Measurements from ENCODE around the gene OR10A4. TPM values are rescaled to one million over a fixed set of nuclear protein-coding genes. Genes with fewer than 3 reads are reported as not detected.

The OR10A4 gene
- not detected for total RNA-seq

GRCh38 chr11:6876325-6876724 lies at the start of gene OR10A4:
TSS of gene OR10A4 (plus strand) at chr11:6876625. CDS start at chr11:6876648, 23 bp downstream.

GRCh38 chr11:6845383-6845782 lies 31.0 kb upstream of the OR10A4 start, which contains the start of gene OR10A5:
TSS of gene OR10A5 (plus strand) at chr11:6845683. CDS start at chr11:6845683, 0 bp downstream.

GRCh38 chr11:6862961-6863360 lies 13.5 kb upstream of the OR10A4 start, which contains the start of gene OR10A2:
TSS of gene OR10A2 (plus strand) at chr11:6863057. CDS start at chr11:6869755, 6,698 bp downstream.

GRCh38 chr11:6892400-6892799 lies 16.0 kb downstream of the OR10A4 start, which contains the start of gene OR2D2:
TSS of gene OR2D2 (minus strand) at chr11:6892500. CDS start at chr11:6892500, 0 bp downstream.

GRCh38 chr11:6920702-6921101 lies 44.3 kb downstream of the OR10A4 start, which contains the start of gene OR2D3:
TSS of gene OR2D3 (plus strand) at chr11:6921002. CDS start at chr11:6921002, 0 bp downstream.

GRCh38 chr11:6926208-6927029 lies 50.0 kb downstream of the OR10A4 start, which contains the start of gene ZNF215:
TSS of gene ZNF215 (plus strand) at chr11:6926426. CDS start at chr11:6932273, 5,847 bp downstream.

Other genes with a start within 250 kb of the OR10A4 start
- 48.4 TPM for gene DCHS1, start 220.8 kb upstream of the OR10A4 start, total RNA-seq
- 23.5 TPM for gene MRPL17, start 193.3 kb upstream of the OR10A4 start, total RNA-seq
- gene OR2AG2, start 104.6 kb upstream of the OR10A4 start, total RNA-seq, result 1.4 TPM
- not detected for gene OR2AG1, start 93.6 kb upstream of the OR10A4 start, total RNA-seq
- 1.8 TPM for gene OR6A2, start 76.9 kb upstream of the OR10A4 start, total RNA-seq
- not detected for gene OR10A5, start 30.9 kb upstream of the OR10A4 start, total RNA-seq
- gene OR10A2, start 13.6 kb upstream of the OR10A4 start, total RNA-seq, result not detected
- 1.4 TPM for gene OR2D2, start 15.9 kb downstream of the OR10A4 start, total RNA-seq
- gene OR2D3, start 44.4 kb downstream of the OR10A4 start, total RNA-seq, result not detected
- 3.5 TPM for gene ZNF215, start 49.8 kb downstream of the OR10A4 start, total RNA-seq
- 14.1 TPM for gene ZNF214, start 143.7 kb downstream of the OR10A4 start, total RNA-seq
- gene NLRP14, start 143.9 kb downstream of the OR10A4 start, total RNA-seq, result 0.92 TPM
- gene RBMXL2, start 212.4 kb downstream of the OR10A4 start, total RNA-seq, result not detected